Measurements from ENCODE around the gene SERPINB3.
"Not testable (repeated sequence)": the region's sequence is repeated elsewhere in the genome, so short reads cannot be mapped to it uniquely, and the experiment has no call there.

DNA sequence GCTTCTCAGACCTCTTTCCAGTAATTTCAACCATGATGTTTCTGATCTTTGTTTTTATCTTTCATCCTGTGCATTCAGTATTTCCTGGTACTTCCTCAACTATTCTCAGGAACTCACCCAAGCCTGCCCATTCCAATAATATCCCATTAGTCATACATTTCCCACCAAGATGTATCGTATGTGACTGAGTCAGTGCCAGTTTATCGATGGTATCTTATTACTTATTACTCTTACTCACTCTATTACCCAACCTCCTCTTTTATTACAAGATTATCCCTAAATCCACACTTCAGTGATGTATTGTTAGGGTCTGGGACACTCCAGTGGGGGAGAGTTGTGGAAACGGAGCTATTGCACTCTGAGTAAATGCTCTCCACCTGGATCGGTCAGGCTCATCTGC is 2.8 kb downstream of the SERPINB3 start:
- TF ChIP-seq CTCF (IDR thresholded peaks at IDR 0.05; ENCODE audit: low read depth, low read length, missing input control); RAD21 (IDR thresholded peaks at IDR 0.05); MAX (IDR thresholded peaks at IDR 0.05); TAF1 (conservative IDR thresholded peaks at IDR 0.05); SP1 (IDR thresholded peaks at IDR 0.05); JUND (IDR thresholded peaks at IDR 0.05); EGR1 (IDR thresholded peaks at IDR 0.05; ENCODE audit: low read depth in 2 of 2); GABPA (IDR thresholded peaks at IDR 0.05 in 1 of 2, conservative IDR thresholded peaks at IDR 0.05 in 1 of 2): not testable (repeated sequence)
- TF ChIP-seq, protein P1, sequence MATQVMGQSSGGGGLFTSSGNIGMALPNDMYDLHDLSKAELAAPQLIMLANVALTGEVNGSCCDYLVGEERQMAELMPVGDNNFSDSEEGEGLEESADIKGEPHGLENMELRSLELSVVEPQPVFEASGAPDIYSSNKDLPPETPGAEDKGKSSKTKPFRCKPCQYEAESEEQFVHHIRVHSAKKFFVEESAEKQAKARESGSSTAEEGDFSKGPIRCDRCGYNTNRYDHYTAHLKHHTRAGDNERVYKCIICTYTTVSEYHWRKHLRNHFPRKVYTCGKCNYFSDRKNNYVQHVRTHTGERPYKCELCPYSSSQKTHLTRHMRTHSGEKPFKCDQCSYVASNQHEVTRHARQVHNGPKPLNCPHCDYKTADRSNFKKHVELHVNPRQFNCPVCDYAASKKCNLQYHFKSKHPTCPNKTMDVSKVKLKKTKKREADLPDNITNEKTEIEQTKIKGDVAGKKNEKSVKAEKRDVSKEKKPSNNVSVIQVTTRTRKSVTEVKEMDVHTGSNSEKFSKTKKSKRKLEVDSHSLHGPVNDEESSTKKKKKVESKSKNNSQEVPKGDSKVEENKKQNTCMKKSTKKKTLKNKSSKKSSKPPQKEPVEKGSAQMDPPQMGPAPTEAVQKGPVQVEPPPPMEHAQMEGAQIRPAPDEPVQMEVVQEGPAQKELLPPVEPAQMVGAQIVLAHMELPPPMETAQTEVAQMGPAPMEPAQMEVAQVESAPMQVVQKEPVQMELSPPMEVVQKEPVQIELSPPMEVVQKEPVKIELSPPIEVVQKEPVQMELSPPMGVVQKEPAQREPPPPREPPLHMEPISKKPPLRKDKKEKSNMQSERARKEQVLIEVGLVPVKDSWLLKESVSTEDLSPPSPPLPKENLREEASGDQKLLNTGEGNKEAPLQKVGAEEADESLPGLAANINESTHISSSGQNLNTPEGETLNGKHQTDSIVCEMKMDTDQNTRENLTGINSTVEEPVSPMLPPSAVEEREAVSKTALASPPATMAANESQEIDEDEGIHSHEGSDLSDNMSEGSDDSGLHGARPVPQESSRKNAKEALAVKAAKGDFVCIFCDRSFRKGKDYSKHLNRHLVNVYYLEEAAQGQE (IDR thresholded peaks at IDR 0.05), result not testable (repeated sequence)

All from liver (tissue), 3 donors.